SK-N-SH (cell line): ENCODE results near the gene DOCK4. TPM values are rescaled to one million over a fixed set of nuclear protein-coding genes. Genes with fewer than 3 reads are reported as not detected.

Experiments
- CTCF ChIA-PET: fragments of 300-600, 350-600 bp; formaldehyde crosslinking; extraction: SDS; loops from one replicate; lab custom pipeline; 2021; lab: Yijun Ruan, JAX
- POLR2A ChIA-PET: fragments of 350-600 bp; sonication (Branson Sonifier 250); formaldehyde crosslinking; extraction: SDS; loops from one replicate; lab custom pipeline; 2020; ENCODE audit warnings: antibody characterized with exemption, inconsistent platforms; lab: Yijun Ruan, JAX
- DNase-seq: peaks from one replicate; pipeline ENCODE4 v3.0.0; 2012
- H2AFZ ChIP-seq: fragments of 200-600 bp; sonication (generic); 2 replicates; pipeline ENCODE4 v1.8.1; 2016; ENCODE audit warnings: antibody characterized with exemption, mild to moderate bottlenecking, low read depth
- H3F3A ChIP-seq: fragments of 200-600 bp; sonication (generic); replicated peaks from 2 replicates; pipeline ENCODE3; 2016; ENCODE audit warnings: antibody characterized with exemption, mild to moderate bottlenecking; ENCODE audit not compliant: insufficient read depth
- H3K27ac ChIP-seq, 2 experiments: fragments of 200-500 bp in 1 of 2; fragments of 200-600 bp in 1 of 2; sonication (Bioruptor generic) in 1 of 2; sonication (generic), shearing (Covaris generic) in 1 of 2; 2 replicates each; pipeline versions ENCODE4 v1.5.1 to v1.6.1; 2014 to 2016; ENCODE audit warnings: low read depth in 2 of 2, inconsistent platforms in 1 of 2, low read length in 1 of 2, mild to moderate bottlenecking in 1 of 2, mixed read lengths in 1 of 2
- H3K27me3 ChIP-seq: fragments of 200-600 bp; sonication (generic), shearing (Covaris generic); 2 replicates; pipeline ENCODE4 v1.6.1; 2016; ENCODE audit warnings: mixed run types; ENCODE audit not compliant: insufficient read depth
- H3K36me3 ChIP-seq, 2 experiments: fragments of 200-500 bp in 1 of 2; fragments of 200-600 bp in 1 of 2; sonication (Bioruptor generic) in 1 of 2; sonication (generic) in 1 of 2; replicated peaks in 1 of 2; 2 replicates each; pipeline versions ENCODE3 to v1.5.1; 2014 to 2016; ENCODE audit warnings: low read length in 1 of 2, mild to moderate bottlenecking in 1 of 2; ENCODE audit not compliant: insufficient read depth in 2 of 2, control insufficient read depth in 1 of 2
- H3K4me1 ChIP-seq, 2 experiments: fragments of 200-500 bp in 1 of 2; fragments of 200-600 bp in 1 of 2; sonication (Bioruptor generic) in 1 of 2; sonication (generic), shearing (Covaris generic) in 1 of 2; 2 replicates each; pipeline versions ENCODE4 v1.5.1 to v1.6.1; 2014 to 2016; ENCODE audit warnings: low read depth in 1 of 2, low read length in 1 of 2, mixed run types in 1 of 2; ENCODE audit not compliant: insufficient read depth in 2 of 2, control insufficient read depth in 1 of 2
- H3K4me2 ChIP-seq: fragments of 200-600 bp; sonication (generic), shearing (Covaris generic); 2 replicates; pipeline ENCODE4 v1.6.1; 2017; ENCODE audit warnings: mixed run types
- H3K4me3 ChIP-seq, 2 experiments: fragments of 200-500 bp in 1 of 2; fragments of 200-600 bp in 1 of 2; sonication (Bioruptor generic) in 1 of 2; sonication (generic), shearing (Covaris generic) in 1 of 2; 2 replicates each; pipeline versions ENCODE4 v1.5.1 to v1.8.1; 2014 to 2016; ENCODE audit warnings: low read depth in 2 of 2, inconsistent platforms in 1 of 2, low read length in 1 of 2, mild to moderate bottlenecking in 1 of 2, mixed read lengths in 1 of 2, moderate library complexity in 1 of 2
- H3K79me2 ChIP-seq: fragments of 200-600 bp; sonication (generic); 2 replicates; pipeline ENCODE4 v1.8.1; 2017; ENCODE audit warnings: mild to moderate bottlenecking; ENCODE audit not compliant: insufficient read depth
- H3K9ac ChIP-seq: fragments of 200-600 bp; sonication (generic); 2 replicates; pipeline ENCODE4 v1.6.1; 2017; ENCODE audit warnings: mixed run types
- H3K9me2 ChIP-seq: fragments of 200-600 bp; sonication (generic); 2 replicates; pipeline ENCODE4 v1.6.1; 2017; ENCODE audit warnings: mixed run types
- H3K9me3 ChIP-seq: fragments of 200-600 bp; sonication (generic); 2 replicates; pipeline ENCODE4 v1.6.1; 2017; ENCODE audit warnings: mixed run types, mild to moderate bottlenecking, moderate library complexity
- H4K20me1 ChIP-seq: fragments of 200-600 bp; sonication (generic); 2 replicates; pipeline ENCODE4 v1.6.1; 2017; ENCODE audit warnings: mild to moderate bottlenecking, mixed run types; ENCODE audit not compliant: insufficient read depth
- FOSL2 ChIP-seq: IDR thresholded peaks from 2 replicates; pipeline ENCODE4 v1.4.0; 2012; ENCODE audit warnings: low read depth, mild to moderate bottlenecking, moderate library complexity, borderline replicate concordance
- FOXM1 ChIP-seq: IDR thresholded peaks from 2 replicates; pipeline ENCODE4 v1.4.0; 2012; ENCODE audit warnings: low read depth, mild to moderate bottlenecking
- MEF2A ChIP-seq: IDR thresholded peaks from 2 replicates; pipeline ENCODE4 v1.4.0; 2012; ENCODE audit warnings: low read depth, borderline replicate concordance
- MXI1 ChIP-seq: IDR thresholded peaks from 2 replicates; pipeline ENCODE4 v1.6.1; 2012; ENCODE audit warnings: mild to moderate bottlenecking, low read depth, low read length, improper control_type of control experiment
- NFIC ChIP-seq: IDR thresholded peaks from 2 replicates; pipeline ENCODE4 v1.4.0; 2012; ENCODE audit warnings: borderline replicate concordance
- POLR2AphosphoS5 ChIP-seq: IDR thresholded peaks from 2 replicates; pipeline ENCODE4 v1.6.1; 2012; ENCODE audit warnings: low read depth, low read length
- RXRA ChIP-seq: IDR thresholded peaks from 2 replicates; pipeline ENCODE4 v1.4.0; 2012; ENCODE audit warnings: low read depth, mild to moderate bottlenecking, borderline replicate concordance
- SIN3A ChIP-seq: IDR thresholded peaks from 2 replicates; pipeline ENCODE4 v1.6.1; 2012; ENCODE audit warnings: low read depth, mild to moderate bottlenecking, low read length, moderate library complexity, borderline replicate concordance
- TCF12 ChIP-seq: IDR thresholded peaks from 2 replicates; pipeline ENCODE4 v1.4.0; 2012
- WGBS: methylation state at CpG from one replicate; pipeline ENCODE4 v1.1.6; 2017; ENCODE audit warnings: low lambda C conversion rate; 5-methylcytosine and 5-hydroxymethylcytosine counted together
- polyA plus RNA-seq, 3 experiments: library from polyadenylated mRNA; depleted of rRNA; stranded (reverse); fragments of >200 nt; gene quantifications; 2 replicates each; pipeline ENCODE4 v1.2.3, GENCODE V29; 2012
- TF ChIP-seq, protein P1 (sequence below): fragments of 150-350 bp; IDR thresholded peaks from 2 replicates; pipeline ENCODE4 v1.6.1; 2016; ENCODE audit warnings: mild to moderate bottlenecking, low read depth, low read length
- TF ChIP-seq, protein P2 (sequence below): IDR thresholded peaks from 2 replicates; pipeline ENCODE4; 2012
- TF ChIP-seq, protein P3 (sequence below): fragments of 200-600 bp; sonication (generic); IDR thresholded peaks from 2 replicates; pipeline ENCODE4 v1.6.1; 2017; ENCODE audit warnings: antibody characterized with exemption, mild to moderate bottlenecking, moderate library complexity

Gene DOCK4
- polyA plus RNA-seq, 1 of the 3 experiments (the other 2 are of a cell fraction) = 8.5 TPM

DNA sequence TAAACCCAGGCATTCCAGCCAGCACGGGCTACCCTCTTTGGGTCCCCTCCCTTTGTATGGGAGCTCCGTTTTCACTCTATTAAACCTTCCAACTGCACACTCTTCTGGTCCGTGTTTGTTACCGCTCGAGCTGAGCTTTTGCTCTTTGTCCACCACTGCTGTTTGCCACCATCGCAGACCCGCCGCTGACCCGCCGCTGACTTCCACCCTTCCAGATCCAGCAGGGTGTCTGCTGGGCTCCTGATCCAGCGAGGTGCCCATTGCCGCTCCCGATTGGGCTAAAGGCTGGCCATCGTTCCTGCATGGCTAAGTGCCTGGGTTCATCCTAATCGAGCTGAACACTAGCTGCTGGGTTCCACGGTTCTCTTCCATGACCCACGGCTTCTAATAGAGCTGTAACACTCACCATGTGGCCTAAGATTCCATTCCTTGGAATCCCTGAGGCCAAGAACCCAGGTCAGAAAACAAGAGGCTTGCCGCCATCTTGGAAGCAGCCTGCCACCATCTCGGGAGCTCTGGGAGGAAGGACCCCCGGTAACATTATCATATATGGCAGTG is 14.8 kb upstream of the DOCK4 start (continued):
- TF ChIP-seq POLR2AphosphoS5 = no peak
- TF ChIP-seq FOSL2 = no peak

DNA sequence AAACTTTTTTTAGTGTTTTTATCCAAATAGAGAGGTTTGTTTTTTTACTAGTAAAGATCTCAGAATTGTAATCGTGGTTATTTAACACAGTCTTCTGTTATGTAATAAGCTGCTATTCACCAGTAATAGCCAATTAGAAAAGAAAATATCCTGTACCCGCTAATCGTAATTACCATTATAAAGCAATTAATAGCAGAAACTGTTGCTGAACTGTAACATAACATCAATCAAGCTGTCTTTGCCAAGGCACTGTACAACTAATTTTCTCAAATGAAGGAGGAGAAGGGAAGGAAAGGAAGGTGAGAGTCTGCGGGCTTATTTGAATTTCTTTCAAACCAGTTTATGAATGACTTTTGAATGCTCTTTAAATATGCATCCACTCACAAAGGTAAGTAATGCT is 9.6 kb upstream of the DOCK4 start:
- H3K27me3 ChIP-seq = no peaks in the 10 kb centered on the region
- H3K4me2 ChIP-seq = no peak overlapping the region
- peaks cover 58% of the 10 kb centered on the region for H3K79me2 ChIP-seq
- H2AFZ ChIP-seq = no peak overlapping the region
- no peak overlapping the region for H3K4me3 ChIP-seq
- H3K36me3 ChIP-seq = no peaks in the 10 kb centered on the region
- DNase-seq = no peak
- WGBS = 96% methylated on average over 4 of the region's 4 CpGs
- H3F3A ChIP-seq = peaks cover 4% of the 10 kb centered on the region
- CTCF ChIA-PET = interaction anchor here (0.7 to 1.3 kb wide), 3 partner anchors 9 to 452 kb away, joined by 3 to 6 read pairs (median 3); partner anchors contain the start of gene ZNF277
- H3K9me3 ChIP-seq = no peaks in the 10 kb centered on the region
- peaks cover 0 to 5% of the 10 kb centered on the region in 2 experiments; a peak in 1 of 4 replicates for H3K4me1 ChIP-seq
- H3K27ac ChIP-seq = no peak overlapping the region
- no peaks in the 10 kb centered on the region for H3K9me2 ChIP-seq
- H3K9ac ChIP-seq = no peak overlapping the region
- POLR2A ChIA-PET = interaction anchor here (1.1 to 1.6 kb wide), 2 partner anchors 9 to 159 kb away, joined by 3 read pairs; partner anchors contain the start of gene ZNF277
- 0 out of 2 replicates have a peak, but pooled peaks cover 15% of the 10 kb centered on the region for H4K20me1 ChIP-seq
- TF ChIP-seq SIN3A = no peak
- no peak for TF ChIP-seq RXRA
- TF ChIP-seq MEF2A = no peak
- TF ChIP-seq, protein P1, sequence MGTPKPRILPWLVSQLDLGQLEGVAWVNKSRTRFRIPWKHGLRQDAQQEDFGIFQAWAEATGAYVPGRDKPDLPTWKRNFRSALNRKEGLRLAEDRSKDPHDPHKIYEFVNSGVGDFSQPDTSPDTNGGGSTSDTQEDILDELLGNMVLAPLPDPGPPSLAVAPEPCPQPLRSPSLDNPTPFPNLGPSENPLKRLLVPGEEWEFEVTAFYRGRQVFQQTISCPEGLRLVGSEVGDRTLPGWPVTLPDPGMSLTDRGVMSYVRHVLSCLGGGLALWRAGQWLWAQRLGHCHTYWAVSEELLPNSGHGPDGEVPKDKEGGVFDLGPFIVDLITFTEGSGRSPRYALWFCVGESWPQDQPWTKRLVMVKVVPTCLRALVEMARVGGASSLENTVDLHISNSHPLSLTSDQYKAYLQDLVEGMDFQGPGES = no peak
- TF ChIP-seq, protein P2, sequence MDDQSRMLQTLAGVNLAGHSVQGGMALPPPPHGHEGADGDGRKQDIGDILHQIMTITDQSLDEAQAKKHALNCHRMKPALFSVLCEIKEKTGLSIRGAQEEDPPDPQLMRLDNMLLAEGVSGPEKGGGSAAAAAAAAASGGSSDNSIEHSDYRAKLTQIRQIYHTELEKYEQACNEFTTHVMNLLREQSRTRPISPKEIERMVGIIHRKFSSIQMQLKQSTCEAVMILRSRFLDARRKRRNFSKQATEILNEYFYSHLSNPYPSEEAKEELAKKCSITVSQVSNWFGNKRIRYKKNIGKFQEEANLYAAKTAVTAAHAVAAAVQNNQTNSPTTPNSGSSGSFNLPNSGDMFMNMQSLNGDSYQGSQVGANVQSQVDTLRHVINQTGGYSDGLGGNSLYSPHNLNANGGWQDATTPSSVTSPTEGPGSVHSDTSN = no peak
- no peak for TF ChIP-seq FOSL2
- no peak for TF ChIP-seq MXI1
- no peak for TF ChIP-seq NFIC
- TF ChIP-seq TCF12 = no peak

DNA sequence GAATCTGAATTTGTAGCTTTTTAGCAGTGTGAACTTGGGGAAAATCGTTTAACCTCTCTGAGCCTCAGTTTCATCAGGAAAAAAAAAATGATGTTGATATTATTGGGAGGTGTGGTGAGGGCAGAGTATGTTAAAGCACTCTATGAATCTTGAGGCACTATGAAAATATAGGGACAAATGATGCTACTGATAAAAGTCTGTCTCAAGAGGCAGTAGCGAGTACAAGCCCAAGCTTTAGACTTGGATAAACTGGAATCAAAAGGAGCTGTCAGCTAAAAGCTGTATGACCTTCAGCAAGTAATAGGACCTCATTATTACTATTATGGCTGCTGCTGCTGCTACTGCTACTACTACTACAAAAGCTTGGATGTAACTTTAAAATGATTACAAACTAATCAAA is 8.7 kb upstream of the DOCK4 start:
- 0 out of 2 replicates have a peak, but pooled peaks cover 15% of the 10 kb centered on the region for H4K20me1 ChIP-seq
- H3K9me2 ChIP-seq = no peaks in the 10 kb centered on the region
- no peak overlapping the region for H3K9ac ChIP-seq
- H3K4me3 ChIP-seq = no peak overlapping the region
- ChIA-PET CTCF (interaction anchor here (0.7 to 1.3 kb wide), 4 partner anchors 8 to 462 kb away, joined by 3 to 6 read pairs (median 4); partner anchors contain the start of gene ZNF277), POLR2A (interaction anchor here (1.0 to 1.1 kb wide), 2 partner anchors 8 to 158 kb away, joined by 3 read pairs; partner anchors contain the start of genes DOCK4 and ZNF277)
- DNase-seq = no peak
- H3K36me3 ChIP-seq = no peaks in the 10 kb centered on the region
- H3K4me1 ChIP-seq = peaks cover 0 to 5% of the 10 kb centered on the region in 2 experiments; a peak in 1 of 4 replicates
- no peaks in the 10 kb centered on the region for H3K27me3 ChIP-seq
- TF ChIP-seq, protein P3, sequence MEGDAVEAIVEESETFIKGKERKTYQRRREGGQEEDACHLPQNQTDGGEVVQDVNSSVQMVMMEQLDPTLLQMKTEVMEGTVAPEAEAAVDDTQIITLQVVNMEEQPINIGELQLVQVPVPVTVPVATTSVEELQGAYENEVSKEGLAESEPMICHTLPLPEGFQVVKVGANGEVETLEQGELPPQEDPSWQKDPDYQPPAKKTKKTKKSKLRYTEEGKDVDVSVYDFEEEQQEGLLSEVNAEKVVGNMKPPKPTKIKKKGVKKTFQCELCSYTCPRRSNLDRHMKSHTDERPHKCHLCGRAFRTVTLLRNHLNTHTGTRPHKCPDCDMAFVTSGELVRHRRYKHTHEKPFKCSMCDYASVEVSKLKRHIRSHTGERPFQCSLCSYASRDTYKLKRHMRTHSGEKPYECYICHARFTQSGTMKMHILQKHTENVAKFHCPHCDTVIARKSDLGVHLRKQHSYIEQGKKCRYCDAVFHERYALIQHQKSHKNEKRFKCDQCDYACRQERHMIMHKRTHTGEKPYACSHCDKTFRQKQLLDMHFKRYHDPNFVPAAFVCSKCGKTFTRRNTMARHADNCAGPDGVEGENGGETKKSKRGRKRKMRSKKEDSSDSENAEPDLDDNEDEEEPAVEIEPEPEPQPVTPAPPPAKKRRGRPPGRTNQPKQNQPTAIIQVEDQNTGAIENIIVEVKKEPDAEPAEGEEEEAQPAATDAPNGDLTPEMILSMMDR = peak; percentile 18
- no peak for TF ChIP-seq FOXM1
- TF ChIP-seq, all 33 proteins: peak for 1
- H2AFZ ChIP-seq = no peak overlapping the region
- H3K27ac ChIP-seq = no peak overlapping the region
- H3K4me2 ChIP-seq = no peak overlapping the region
- H3F3A ChIP-seq = peaks cover 4% of the 10 kb centered on the region
- WGBS = 56% methylated on average over 2 of the region's 2 CpGs
- no peaks in the 10 kb centered on the region for H3K9me3 ChIP-seq
- H3K79me2 ChIP-seq = peaks cover 66% of the 10 kb centered on the region
